K562 (cell line): ENCODE measurements around the gene YIF1A. TPM values are rescaled to one million over a fixed set of nuclear protein-coding genes. Genes with fewer than 3 reads are reported as not detected.
A peak's percentile ranks its signal among the peaks of the same experiment; 100 is the strongest.

ENCODE experiments used
- EP300 ChIP-seq: IDR thresholded peaks from 2 replicates; pipeline ENCODE4 v1.6.1; 2012; ENCODE audit warnings: low read length, improper control_type of control experiment
- FOXA3 ChIP-seq, 2 experiments: fragments of 450-650 bp in 1 of 2; sonication (generic) in 1 of 2; formaldehyde crosslinking; IDR thresholded peaks in 1 of 2; conservative IDR thresholded peaks in 1 of 2; 2 replicates each; pipeline versions ENCODE4 v1.4.0 to v1.8.0; 2020 to 2022; ENCODE audit warnings: mild to moderate bottlenecking in 2 of 2, missing genetic modification reagents in 1 of 2
- FOXP4 ChIP-seq: sonication (generic); formaldehyde crosslinking; IDR thresholded peaks from 2 replicates; pipeline ENCODE4 v1.8.0; 2022; ENCODE audit warnings: mild to moderate bottlenecking, missing genetic modification reagents, borderline replicate concordance
- GABPB1 ChIP-seq: sonication (generic); formaldehyde crosslinking; IDR thresholded peaks from 2 replicates; pipeline ENCODE4 v1.8.0; 2022; ENCODE audit warnings: mild to moderate bottlenecking, missing genetic modification reagents
- HBP1 ChIP-seq: fragments of 450-650 bp; formaldehyde crosslinking; IDR thresholded peaks from 2 replicates; pipeline ENCODE4 v1.4.0; 2022; ENCODE audit warnings: missing genetic modification characterization
- IRF9 ChIP-seq: fragments of 450-650 bp; IDR thresholded peaks from 2 replicates; pipeline ENCODE4 v1.6.1; 2016; ENCODE audit warnings: missing biosample characterization, missing genetic modification characterization
- MECOM ChIP-seq: fragments of 250-450 bp; sonication (Bioruptor Pico); IDR thresholded peaks from 2 replicates; pipeline ENCODE4 v1.8.0; 2022; ENCODE audit warnings: inconsistent platforms
- MXI1 ChIP-seq: IDR thresholded peaks from 2 replicates; pipeline ENCODE4 v1.6.1; 2011; ENCODE audit warnings: low read depth, mild to moderate bottlenecking, improper control_type of control experiment, low read length
- NCOA6 ChIP-seq: fragments of 450-650 bp; IDR thresholded peaks from 2 replicates; pipeline ENCODE4 v1.6.1; 2017; ENCODE audit warnings: mild to moderate bottlenecking
- NR2C2 ChIP-seq, 2 experiments: fragments of 200-800 bp in 1 of 2; sonication (Bioruptor generic) in 1 of 2; sonication (generic) in 1 of 2; formaldehyde crosslinking in 1 of 2; IDR thresholded peaks; 2 replicates each; pipeline versions ENCODE4 v1.6.1 to v1.8.0; 2016 to 2022; ENCODE audit warnings: mild to moderate bottlenecking in 1 of 2, missing compliant biosample characterization in 1 of 2, missing genetic modification characterization in 1 of 2, missing genetic modification reagents in 1 of 2
- NRF1 ChIP-seq, 2 experiments: fragments of 450-650 bp; IDR thresholded peaks in 1 of 2; conservative IDR thresholded peaks in 1 of 2; 2 replicates each; pipeline ENCODE4 v1.6.1; 2014; ENCODE audit warnings: mild to moderate bottlenecking in 2 of 2
- RUNX1 ChIP-seq: sonication (generic); IDR thresholded peaks from 2 replicates; pipeline ENCODE4 v1.6.1; 2016; ENCODE audit warnings: antibody characterized with exemption, low read depth
- SMC3 ChIP-seq: conservative IDR thresholded peaks from 2 replicates; pipeline ENCODE4 v1.6.1; 2011; ENCODE audit warnings: low read depth, low read length, improper control_type of control experiment; ENCODE audit not compliant: insufficient read depth
- SNAPC5 ChIP-seq: fragments of 250-450 bp; sonication (Bioruptor Pico); IDR thresholded peaks from 2 replicates; pipeline ENCODE4 v1.8.0; 2021; ENCODE audit warnings: moderate library complexity, mild to moderate bottlenecking, inconsistent platforms
- SNRNP70 ChIP-seq: fragments of 200-400 bp; formaldehyde crosslinking; optimal IDR thresholded peaks from 2 replicates; pipeline ENCODE3; 2017; ENCODE audit warnings: low read depth, low read length
- U2AF1 ChIP-seq: fragments of 200-400 bp; formaldehyde crosslinking; optimal IDR thresholded peaks from 2 replicates; pipeline ENCODE3; 2017; ENCODE audit warnings: mild to moderate bottlenecking, low read depth, low read length, moderate library complexity
- ZC3H4 ChIP-seq: sonication (generic); formaldehyde crosslinking; IDR thresholded peaks from 2 replicates; pipeline ENCODE4 v1.9.0; 2021; ENCODE audit warnings: missing genetic modification reagents, borderline replicate concordance
- ZFP1 ChIP-seq: fragments of 450-650 bp; formaldehyde crosslinking; IDR thresholded peaks from 2 replicates; pipeline ENCODE4 v1.4.0; 2020; ENCODE audit warnings: mild to moderate bottlenecking, mixed read lengths
- ZNF143 ChIP-seq: sonication (generic); formaldehyde crosslinking; IDR thresholded peaks from 2 replicates; pipeline ENCODE4 v1.9.0; 2022; ENCODE audit warnings: mild to moderate bottlenecking, missing genetic modification reagents
- ZNF77 ChIP-seq: fragments of 250-450 bp; sonication (Bioruptor Pico); IDR thresholded peaks from 2 replicates; pipeline ENCODE4 v1.5.0; 2020
- polyA plus RNA-seq, 8 experiments: library from polyadenylated mRNA; depleted of rRNA in 4 of 8; stranded (reverse) in 5 of 8; unstranded in 3 of 8; fragments of >200 nt; fragmentation: Nextera tagmentation in 2 of 8; fragmentation: Illumina TruSeq in 1 of 8; extraction: Ambion mirVana in 2 of 8; extraction: Trizol in 1 of 8; gene quantifications; 2 replicates each; pipeline versions ENCODE4 v1.2.1 to v1.2.3, GENCODE V29; 2011 to 2014; ENCODE audit warnings: inconsistent platforms in 1 of 8, missing spikeins in 1 of 8
- total RNA-seq, 7 experiments: library from RNA; depleted of rRNA in 6 of 7; stranded (reverse); fragments of >200 nt in 6 of 7; fragmentation: Illumina TruSeq in 2 of 7; extraction: Trizol in 2 of 7; gene quantifications; 2 replicates each; pipeline versions ENCODE4 v1.2.1 to v1.2.3, GENCODE V29; 2011 to 2021; ENCODE audit warnings: low replicate concordance in 1 of 7

Gene YIF1A
- total and polyA plus RNA-seq, 9 of the 15 experiments (the other 6 are each of a cell fraction or from before 2014, with no cell fraction given) = 8.6 to 121 (median 77.2) TPM

GRCh38 chr11:66336234-66337102, 47.5 kb upstream of the YIF1A start, which contains the start of gene RIN1 (continued):
- TF ChIP-seq NRF1 (conservative IDR thresholded peaks at IDR 0.05 in 1 of 2, IDR thresholded peaks at IDR 0.05 in 1 of 2) (peak in 1 of 2 experiments; percentile 16; a peak in 1 of 4 replicates), RUNX1 (no peak), MXI1 (peak; percentile 72; the same call in 1 of the 2 replicates), FOXA3 (CRISPR knock-in tag; conservative IDR thresholded peaks at IDR 0.05 in 1 of 2, IDR thresholded peaks at IDR 0.05 in 1 of 2) (no peak), ZNF143 (no peak), ZFP1 (no peak), SNRNP70 (no peak), FOXP4 (peak; percentile 89), MECOM (peak; percentile 58; the same call in 1 of the 2 replicates), HBP1 (CRISPR knock-in tag) (0 out of 2 replicates have a peak, but pooled peaks have one; percentile 11), NR2C2 (CRISPR knock-in tag; IDR thresholded peaks at IDR 0.05) (no peak; the same call in 1 of the 2 replicates), NR2C2 (tag; IDR thresholded peaks at IDR 0.05) (peak; percentile 31; the same call in 1 of the 2 replicates), IRF9 (tag) (no peak), NCOA6 (no peak), U2AF1 (no peak), SNAPC5 (CRISPR knock-in tag) (no peak), EP300 (peak; percentile 5; the same call in 1 of the 2 replicates), ZNF77 (CRISPR knock-in tag) (no peak), GABPB1 (CRISPR knock-in tag) (peak; percentile 75), ZC3H4 (CRISPR knock-in tag) (no peak), SMC3 (peak; percentile 43; the same call in 1 of the 2 replicates)
